HG02885 (cell line): ENCODE measurements around the gene APBB2.

Source experiments
- ATAC-seq: cut with Tn5 transposase; IDR thresholded peaks from one replicate; pipeline ENCODE4 v1.9.1; 2021; ENCODE audit warnings: mild to moderate bottlenecking; ENCODE audit not compliant: unreplicated experiment, poor library complexity

APBB2 gene

DNA sequence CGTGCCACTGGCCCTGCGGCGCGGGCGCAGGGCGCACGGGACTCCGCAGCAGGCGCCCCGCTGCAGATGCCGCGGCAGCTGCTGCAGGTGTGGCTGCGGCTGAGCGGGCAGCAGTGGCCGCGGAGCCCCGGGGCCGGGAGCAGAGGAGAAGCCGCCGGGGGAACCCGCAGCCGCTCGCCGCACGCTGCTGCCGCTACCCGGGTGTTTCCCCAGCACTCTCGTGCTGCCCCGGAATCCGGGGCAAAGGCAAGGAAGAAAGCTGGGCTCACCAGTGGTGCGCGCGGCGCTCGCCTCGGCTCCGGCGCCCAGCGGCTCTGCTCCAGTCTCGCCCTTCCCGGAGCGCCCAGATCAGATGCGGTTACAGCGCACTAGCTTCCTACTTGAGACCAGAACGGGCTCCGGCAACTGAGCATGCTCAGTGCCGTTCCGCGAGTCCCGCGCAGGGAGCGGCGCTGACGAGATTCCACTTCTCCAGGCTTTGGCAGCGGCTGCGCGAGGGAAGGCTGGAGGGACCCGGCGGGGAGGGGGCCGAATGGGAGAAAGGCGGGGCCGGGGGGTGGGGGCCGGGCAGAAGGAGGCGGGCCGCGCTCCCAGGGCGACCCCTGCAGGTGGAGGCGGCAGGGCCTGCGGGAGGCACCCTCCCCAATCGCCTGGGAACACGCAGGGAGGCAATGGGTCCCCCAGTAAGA, at the start of gene APBB2:
TSS of gene APBB2 (minus strand) at position 407 of the 689 bp plus-strand sequence. CDS start 181,288 bp downstream, outside the sequence.
- ATAC-seq = peak; percentile 56

DNA sequence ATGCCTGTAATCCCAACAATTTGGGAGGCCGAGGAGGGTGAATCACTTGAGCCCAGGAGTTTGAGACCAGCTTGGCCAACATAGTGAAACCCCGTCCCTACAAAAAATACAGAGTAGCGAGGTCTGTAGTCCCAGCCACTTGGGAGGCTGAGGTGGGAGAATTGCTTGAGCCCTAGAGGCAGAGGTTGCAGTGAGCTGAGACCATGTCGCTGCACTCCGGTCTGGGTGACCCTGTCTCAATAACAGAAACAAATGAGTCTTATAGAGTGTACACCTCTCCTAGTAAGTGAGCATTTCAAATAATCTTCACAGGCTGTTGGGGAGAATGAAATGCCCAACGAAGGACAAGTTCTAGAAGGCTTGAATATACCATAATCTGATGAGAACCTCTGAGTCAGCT, 47.9 kb upstream of the APBB2 start:
- ATAC-seq = no peak

DNA sequence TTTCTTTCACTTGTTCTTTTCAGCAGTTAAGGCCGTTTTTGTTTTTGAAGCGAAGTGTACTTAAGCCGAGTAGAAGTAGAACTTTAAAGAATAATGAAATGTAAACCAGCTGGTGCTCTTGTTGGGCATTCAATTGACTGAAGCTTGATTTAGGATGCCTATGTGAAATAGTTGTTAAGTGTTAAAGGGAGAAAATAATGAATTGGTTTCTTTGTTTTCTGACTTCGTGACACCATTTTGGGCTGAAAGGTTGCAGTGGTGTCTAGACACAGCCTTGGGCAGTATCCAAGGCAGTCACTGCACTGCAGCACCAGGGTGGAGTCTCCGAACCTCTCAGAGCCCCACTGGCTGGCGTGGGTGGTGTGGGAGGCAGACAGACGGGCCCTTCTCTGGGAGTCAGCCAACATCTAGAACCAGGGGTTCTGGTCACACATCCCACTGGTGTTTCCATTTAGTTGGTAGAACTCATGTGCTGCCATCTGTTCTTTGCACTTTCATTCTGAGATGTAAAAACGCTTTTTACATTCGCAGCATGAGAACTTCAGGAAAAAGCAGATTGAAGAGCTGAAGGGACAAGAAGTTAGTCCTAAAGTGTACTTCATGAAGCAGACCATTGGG, 45.9 kb upstream of the APBB2 start:
- ATAC-seq = no peak

DNA sequence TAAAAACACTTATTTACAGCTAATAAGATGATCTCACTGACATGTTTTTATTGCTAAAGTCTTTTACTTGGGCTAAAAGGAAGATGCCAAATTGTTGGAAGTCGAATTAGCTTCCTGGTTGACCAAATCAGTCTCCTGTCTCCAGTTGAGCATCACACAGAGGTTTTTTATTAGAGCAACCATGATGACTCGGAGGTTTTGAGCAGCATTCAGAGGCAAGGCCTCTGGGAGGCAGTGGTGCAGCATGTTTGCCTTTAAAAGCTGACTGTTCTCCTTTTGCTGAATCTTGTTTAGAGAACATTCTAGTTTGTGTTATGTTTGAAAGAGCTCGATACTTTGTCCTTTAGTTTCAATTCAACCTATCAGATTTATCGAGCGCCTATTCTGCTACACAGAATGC, 44.4 kb upstream of the APBB2 start:
- peak; percentile 15 for ATAC-seq

DNA sequence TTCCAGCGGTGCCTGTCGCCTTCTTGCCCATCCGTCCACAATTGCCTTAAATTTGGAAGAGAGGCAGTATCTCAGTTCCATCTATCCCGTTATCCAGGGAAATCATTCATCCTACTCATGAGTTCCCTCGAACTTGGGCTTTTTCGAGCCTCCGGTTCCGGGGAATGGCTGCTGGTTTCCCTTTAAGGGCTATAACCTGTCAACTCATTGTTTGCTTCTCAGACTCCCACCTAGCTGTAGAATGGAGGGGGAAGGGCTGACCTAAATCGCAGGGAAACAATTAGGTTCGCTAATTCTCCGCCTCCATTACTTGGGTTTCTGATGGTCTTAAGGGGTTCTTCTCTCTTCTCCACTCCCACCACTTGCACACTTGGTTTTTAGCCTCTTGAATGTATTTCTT, 43.6 kb upstream of the APBB2 start:
- ATAC-seq = no peak

DNA sequence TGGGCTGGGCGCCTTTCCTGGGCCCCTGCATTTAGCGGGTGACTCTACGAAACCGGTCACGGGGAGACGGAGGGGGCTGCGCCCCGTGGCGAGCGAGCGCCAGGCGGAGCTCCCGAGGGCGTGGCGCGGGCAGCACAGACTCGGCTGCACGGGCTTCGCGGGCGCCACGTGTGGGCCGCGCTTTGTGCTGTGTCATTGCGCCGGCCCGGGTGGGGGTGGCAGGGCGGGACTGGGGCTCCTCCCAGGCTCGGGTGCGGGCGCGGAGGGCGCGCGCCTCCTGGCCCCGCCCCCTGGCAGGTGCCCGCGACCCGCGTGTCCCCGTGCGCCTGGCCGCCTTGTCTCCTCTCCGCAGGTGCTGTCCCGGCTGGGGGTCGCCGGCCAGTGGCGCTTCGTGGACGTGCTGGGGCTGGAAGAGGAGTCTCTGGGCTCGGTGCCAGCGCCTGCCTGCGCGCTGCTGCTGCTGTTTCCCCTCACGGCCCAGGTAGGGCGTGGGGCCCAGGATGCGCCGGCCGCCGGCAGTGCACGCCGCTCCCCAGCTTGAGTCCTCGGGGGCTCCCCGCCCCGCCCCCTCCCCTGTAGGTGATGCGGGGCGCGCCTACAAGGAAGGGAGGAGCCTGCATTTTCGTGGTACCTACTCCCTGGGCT, 43.0 kb upstream of the APBB2 start:
- ATAC-seq = peak; percentile 77

DNA sequence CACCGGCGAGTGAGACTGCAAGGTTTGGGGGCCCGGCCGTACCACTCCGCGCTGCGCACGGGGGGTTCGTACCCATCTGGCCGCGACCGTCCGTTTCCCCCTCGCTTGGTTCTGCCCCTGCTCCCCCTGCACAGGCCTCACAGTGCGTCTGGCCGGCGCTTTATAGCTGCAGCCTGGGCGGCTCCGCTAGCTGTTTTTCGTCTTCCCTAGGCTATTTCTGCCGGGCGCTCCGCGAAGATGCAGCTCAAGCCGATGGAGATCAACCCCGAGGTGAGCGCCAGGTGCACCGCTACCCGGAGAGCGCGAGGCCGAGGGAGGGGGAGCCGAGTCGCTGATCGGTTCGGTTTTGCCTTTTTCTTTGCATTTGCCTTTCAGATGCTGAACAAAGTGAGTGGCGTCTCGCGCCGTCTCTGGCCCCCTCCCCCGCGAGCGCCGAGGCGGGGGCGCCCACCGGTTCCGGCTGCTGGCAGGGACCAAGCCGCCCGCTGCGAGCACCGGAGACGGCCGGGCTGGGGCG, 42.5 kb upstream of the APBB2 start, which contains the start of gene UCHL1:
TSS of gene UCHL1 (plus strand) at position 189 of the 517 bp plus-strand sequence. CDS start at position 238, 49 bp downstream.
- ATAC-seq = peak; percentile 71

DNA sequence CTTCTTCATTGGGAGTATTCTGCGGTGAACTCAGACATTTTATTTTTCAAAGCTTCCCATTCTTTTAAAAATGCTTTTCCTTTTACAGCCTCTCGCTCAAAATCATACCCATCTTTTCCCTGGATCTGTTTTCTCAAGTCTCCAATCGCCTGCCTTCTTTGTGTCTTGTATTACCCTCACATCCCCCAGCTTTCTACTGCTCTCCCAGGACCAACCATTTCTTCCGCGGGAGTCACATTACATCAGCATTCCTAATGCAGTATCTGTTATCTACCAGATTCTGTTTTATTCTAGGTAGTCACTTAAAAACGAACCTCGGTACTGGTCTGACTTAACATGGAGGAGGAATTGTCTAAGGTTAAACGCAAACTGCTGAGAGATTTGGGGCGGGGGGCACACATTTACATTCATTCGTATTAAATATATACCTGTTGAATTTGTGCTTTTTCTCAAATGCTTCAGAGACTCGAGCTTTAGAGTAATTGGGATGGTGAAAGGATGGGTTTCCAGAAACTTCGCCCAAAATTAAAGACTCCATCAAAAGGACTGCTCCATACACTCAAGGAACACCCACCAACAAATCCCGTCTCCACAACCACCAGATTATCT, 41.9 kb upstream of the APBB2 start:
- ATAC-seq = no peak

DNA sequence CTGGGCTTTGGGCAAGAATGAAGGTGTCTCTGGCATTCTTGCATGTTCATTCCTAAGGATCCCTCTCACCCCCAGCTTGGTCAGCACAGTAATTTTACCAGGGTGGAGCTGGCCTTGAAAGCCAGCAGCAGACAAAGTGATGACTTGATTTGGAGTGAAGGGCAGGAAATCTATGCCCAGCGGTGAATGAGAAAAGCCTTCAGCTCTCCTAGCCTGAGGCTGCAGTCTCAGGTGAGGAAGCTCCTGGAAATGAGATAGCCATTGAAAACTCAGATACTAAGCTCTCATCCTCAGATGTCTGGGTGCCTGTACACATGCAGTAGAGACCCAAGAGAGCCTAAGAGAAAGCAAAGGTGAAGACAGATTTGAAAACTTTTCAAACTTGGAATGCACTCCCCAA, 31.6 kb upstream of the APBB2 start:
- no peak for ATAC-seq

DNA sequence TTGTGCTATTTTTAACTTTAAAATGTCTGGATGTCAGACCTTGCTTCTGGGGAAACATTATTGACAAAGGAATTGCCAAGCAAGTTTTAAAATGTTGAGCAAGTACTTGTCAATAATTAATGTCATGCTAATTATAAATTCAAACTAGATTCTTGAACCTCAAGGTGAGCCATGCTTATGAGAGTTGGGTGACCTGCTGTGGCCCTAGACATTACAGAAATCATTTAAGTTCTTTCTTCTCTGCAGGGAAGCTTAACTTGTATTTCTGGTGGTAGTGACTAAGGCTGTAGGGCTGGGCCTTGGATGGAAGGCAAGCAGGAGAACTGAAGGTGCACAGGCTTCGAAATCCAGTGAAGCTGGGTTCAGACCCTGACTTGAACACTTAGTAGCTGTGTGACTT, 27.6 kb upstream of the APBB2 start:
- no peak for ATAC-seq

DNA sequence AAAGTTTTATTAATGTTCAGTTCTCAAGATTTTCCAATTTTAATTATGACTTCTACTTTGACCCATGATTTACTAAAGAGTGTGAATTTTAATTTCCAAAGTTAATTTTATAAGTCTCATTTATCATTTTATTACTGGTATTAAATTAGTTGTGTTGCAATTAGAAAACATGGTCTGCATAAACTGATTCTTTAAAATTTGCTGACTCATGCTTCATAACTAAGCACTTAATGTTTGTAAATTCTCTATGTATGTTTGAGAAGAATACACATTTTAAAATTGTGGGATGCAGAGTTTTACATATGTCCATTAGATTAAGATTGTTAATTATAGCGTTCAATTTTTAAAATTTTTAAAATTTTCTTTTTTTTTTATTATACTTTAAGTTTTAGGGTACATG, 22.2 kb upstream of the APBB2 start:
- no peak for ATAC-seq

DNA sequence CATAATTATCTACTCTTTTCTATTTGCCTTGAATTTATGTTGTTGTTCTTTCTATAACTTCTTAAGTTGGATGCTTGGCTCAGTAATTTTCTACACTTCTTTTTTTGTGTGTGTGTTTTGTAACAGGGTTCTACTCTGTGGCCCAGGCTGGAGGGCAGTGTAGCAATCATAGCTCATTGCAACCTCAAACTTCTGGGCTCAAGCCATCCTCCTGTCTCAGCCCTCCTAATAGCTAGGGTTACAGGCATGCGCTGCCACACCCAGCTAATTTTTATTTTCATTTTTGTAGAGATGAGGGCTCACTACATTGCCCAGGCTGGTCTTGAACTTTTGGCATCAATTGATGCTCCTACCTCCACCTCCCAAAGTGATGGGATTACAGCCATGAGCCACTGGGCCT, 21.7 kb upstream of the APBB2 start:
- ATAC-seq = no peak

DNA sequence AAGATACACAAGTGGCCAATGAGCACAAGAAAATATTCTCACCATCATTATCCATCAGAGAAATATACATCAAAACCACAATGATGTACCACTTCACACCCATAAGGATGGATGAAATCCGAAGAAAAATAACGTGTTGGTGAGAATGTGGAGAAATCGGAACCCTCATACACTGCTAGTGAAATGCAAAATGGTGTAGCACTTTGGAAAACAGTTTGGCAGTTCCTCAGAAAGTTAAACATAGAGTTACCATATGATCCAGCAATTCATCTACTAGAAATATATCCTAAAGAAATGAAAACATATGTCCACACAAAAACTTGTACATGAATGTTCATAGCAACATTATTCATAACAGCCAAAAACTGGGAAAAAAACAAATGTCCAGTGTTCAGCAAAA, 18.5 kb upstream of the APBB2 start:
- ATAC-seq = no peak

DNA sequence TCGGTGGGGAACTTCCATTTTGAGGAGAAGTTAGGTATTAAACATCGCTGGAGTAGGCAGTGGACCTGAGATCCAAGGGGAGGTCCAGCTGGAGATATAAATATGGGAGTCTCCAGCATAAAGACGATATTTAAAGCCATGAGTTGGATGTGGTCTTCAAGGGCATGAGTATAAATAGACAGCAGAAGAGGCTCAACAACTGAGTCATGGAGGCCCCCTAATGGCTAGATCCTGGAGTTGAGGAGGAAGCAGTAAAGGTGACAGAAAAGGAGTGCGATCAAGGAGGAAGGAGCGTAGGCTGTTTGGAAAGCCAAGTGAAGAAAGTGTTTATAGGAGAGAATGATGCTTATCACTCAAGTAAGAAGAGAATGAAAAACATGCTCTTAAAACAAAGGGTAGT, 18.1 kb upstream of the APBB2 start:
- ATAC-seq = no peak

DNA sequence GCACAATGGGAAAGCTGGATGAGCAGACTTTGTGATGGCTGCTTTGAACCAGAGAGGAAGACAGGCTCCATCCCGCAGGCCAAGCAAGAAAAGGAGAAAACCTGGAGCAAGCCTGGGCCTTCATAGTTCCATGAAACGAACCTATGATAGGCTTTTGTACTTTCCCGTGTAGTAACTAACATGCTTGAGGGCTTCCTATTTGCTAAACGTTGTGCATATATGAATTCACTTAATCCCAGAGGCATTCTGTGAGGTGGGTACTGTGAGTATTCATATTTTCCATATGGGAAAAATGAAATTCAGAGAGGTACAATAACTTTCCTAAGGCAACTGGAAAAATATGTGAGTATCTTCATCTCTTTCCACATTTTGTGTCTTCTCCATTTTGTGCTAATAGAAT, 13.6 kb upstream of the APBB2 start:
- no peak for ATAC-seq

DNA sequence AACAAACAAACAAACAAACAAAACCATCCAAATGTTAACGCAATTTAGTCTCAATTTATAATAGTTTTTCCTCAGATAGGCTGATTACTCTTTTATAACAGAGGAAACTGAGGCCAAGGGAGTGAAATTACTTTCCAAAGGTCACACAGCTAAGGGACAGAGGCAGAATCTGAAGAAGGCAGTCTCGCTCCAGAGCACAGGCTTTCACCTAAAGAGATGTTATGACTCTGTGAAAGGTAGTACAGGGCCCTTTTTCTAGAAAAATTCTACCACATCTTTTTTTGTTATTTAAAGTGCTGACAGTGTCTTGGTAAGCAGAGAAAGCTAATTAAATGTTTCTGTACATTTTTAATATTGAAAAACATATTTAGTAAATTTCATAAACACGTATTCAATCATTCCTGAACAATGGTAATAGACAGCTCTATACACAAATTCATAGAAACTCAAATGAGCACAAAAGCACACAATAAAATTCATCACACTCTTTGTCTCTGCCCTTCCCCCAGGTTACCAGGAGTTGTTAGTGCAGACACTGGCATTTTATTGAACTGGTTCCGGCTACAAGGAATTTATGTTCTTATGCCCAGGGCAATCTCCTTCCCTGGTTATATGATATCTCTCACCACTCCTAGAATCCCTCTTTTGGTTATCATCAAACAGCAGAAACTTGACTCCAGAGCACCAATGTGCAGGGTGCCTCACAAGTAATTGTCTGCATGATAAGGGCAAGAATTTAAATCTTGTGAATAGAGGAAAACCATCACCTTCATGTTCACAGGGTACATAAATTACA, 7.7 kb upstream of the APBB2 start:
- no peak for ATAC-seq

DNA sequence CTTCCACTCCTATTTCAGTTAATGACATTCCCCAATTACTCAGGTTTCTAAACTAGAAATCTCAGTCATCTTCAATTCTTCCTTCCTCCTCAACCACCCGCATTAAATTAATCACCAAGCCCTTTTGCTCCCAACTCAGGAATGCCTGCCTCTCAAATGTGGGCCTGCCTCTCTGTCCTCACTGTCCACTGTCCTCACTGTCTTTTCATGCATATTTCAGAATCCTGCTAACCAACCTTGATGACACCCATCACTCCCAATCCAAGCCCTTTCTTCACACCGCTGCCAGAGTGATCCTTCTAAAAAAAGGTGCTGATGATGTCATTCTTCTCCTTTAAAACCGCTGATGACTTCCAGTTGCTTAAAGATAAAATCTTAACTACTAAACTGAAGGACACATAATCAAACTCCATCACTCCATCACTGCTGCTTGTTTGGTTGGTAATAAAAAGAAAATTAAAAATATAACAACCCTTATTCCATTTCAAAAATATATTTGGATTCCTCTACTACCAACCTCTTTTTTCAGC, 5.1 kb upstream of the APBB2 start:
- ATAC-seq = no peak

DNA sequence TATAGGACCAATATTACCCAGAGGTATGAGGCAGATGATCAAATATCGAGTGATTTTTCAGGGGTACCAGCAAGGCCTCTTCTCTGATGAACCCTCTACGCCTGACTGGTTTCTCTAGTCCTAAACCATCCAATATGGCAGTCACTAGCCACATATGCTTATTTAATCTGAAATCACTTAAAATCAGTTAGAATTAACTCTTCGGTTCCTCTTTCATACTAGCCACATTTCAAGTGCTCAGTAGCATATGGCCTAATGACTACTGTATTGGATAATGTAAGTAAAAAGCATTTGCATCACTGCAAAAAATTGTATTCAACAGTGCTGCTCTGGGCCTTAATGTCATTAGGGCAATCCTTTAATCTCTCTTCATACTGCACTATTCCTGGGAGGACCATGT, 4.4 kb upstream of the APBB2 start:
- ATAC-seq = no peak

DNA sequence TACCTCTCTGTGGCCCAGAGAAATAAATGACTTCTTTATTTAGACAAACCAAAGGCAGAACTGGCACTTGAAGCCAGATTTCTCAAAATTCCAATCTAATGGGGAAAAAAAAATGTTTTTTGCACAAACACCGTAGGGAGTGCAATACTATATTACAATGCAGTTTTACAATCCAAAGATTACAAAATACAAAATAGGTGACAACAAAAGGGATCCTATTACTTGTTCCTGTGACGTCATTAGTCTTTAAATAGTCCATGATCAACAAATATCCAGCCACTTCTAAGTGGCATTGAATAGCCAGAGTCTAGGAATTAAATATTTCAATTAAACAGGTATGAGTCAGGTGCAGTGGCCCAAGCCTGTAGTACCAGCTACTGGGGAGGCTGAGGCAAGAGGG, 3.0 kb upstream of the APBB2 start:
- ATAC-seq = no peak

DNA sequence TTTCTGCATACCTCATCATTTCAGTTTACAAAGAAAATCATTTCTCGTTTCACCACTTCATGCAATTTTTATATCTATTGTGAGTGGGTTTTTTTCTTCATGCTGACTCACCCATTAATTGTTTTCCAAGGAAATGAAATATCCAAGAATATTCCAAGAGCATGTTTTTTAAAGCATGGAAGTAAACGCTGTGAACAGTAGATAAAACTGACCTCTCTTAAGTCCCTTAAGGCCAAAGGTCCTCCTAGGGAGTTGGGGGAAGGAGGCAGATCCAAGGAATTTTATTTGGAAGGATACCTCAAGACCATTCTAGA, 2.6 kb upstream of the APBB2 start:
- no peak for ATAC-seq
